HepG2 (cell line): ENCODE data around the gene HOXD1. TPM values are rescaled to one million over a fixed set of nuclear protein-coding genes. Genes with fewer than 3 reads are reported as not detected.

ENCODE experiments used
- ARHGAP35 ChIP-seq: sonication (generic); formaldehyde crosslinking; IDR thresholded peaks from 2 replicates; pipeline ENCODE4 v1.9.0; 2022; ENCODE audit warnings: mild to moderate bottlenecking, inconsistent platforms, moderate library complexity, missing genetic modification reagents, borderline replicate concordance
- EEA1 ChIP-seq: sonication (generic); formaldehyde crosslinking; IDR thresholded peaks from 2 replicates; pipeline ENCODE4 v1.5.1; 2020; ENCODE audit warnings: mild to moderate bottlenecking, missing genetic modification reagents, borderline replicate concordance
- HNRNPK ChIP-seq: fragments of 200-400 bp; formaldehyde crosslinking; IDR thresholded peaks from 2 replicates; pipeline ENCODE4 v1.6.1; 2018; ENCODE audit warnings: low read length, low read depth, moderate library complexity, mild to moderate bottlenecking; ENCODE audit not compliant: poor library complexity, severe bottlenecking
- MED1 ChIP-seq: sonication (generic); formaldehyde crosslinking; IDR thresholded peaks from 2 replicates; pipeline ENCODE4 v1.4.0; 2020; ENCODE audit warnings: missing genetic modification reagents
- MTA1 ChIP-seq: sonication (generic); formaldehyde crosslinking; IDR thresholded peaks from 2 replicates; pipeline ENCODE4 v1.4.0; 2020; ENCODE audit warnings: missing genetic modification reagents, mild to moderate bottlenecking, borderline replicate concordance
- NBN ChIP-seq: fragments of 450-650 bp; conservative IDR thresholded peaks from 2 replicates; pipeline ENCODE4 v1.6.1; 2017
- RBFOX2 ChIP-seq: fragments of 200-400 bp; formaldehyde crosslinking; IDR thresholded peaks from 2 replicates; pipeline ENCODE4 v1.6.1; 2017; ENCODE audit warnings: low read depth, mild to moderate bottlenecking, low read length
- RFXAP ChIP-seq: sonication (generic); formaldehyde crosslinking; IDR thresholded peaks from 2 replicates; pipeline ENCODE4 v1.4.0; 2020; ENCODE audit warnings: missing genetic modification reagents, borderline replicate concordance
- SKIL ChIP-seq: sonication (generic); formaldehyde crosslinking; IDR thresholded peaks from 2 replicates; pipeline ENCODE4 v1.8.0; 2022; ENCODE audit warnings: missing genetic modification reagents, mild to moderate bottlenecking, moderate library complexity, borderline replicate concordance
- SNAPC5 ChIP-seq: sonication (generic); formaldehyde crosslinking; IDR thresholded peaks from 2 replicates; pipeline ENCODE4 v1.8.1; 2023; ENCODE audit warnings: mild to moderate bottlenecking, missing genetic modification reagents, borderline replicate concordance
- STAT5B ChIP-seq: sonication (generic); formaldehyde crosslinking; IDR thresholded peaks from 2 replicates; pipeline ENCODE4 v1.4.0; 2020; ENCODE audit warnings: missing genetic modification reagents
- TERF1 ChIP-seq: sonication (generic); formaldehyde crosslinking; IDR thresholded peaks from 2 replicates; pipeline ENCODE4 v1.8.0; 2022; ENCODE audit warnings: mild to moderate bottlenecking, missing genetic modification reagents, moderate library complexity
- ZNF17 ChIP-seq: sonication (generic); formaldehyde crosslinking; IDR thresholded peaks from 2 replicates; pipeline ENCODE4 v1.5.0; 2020; ENCODE audit warnings: mild to moderate bottlenecking, missing genetic modification reagents
- ZNF326 ChIP-seq: sonication (generic); formaldehyde crosslinking; IDR thresholded peaks from 2 replicates; pipeline ENCODE4 v1.4.0; 2020; ENCODE audit warnings: missing genetic modification reagents, borderline replicate concordance
- ZNF33B ChIP-seq: sonication (generic); formaldehyde crosslinking; IDR thresholded peaks from 2 replicates; pipeline ENCODE4 v1.5.1; 2020; ENCODE audit warnings: mild to moderate bottlenecking, missing genetic modification reagents
- ZNF44 ChIP-seq: sonication (generic); formaldehyde crosslinking; IDR thresholded peaks from 2 replicates; pipeline ENCODE4 v1.5.1; 2020; ENCODE audit warnings: mild to moderate bottlenecking, missing genetic modification reagents
- polyA plus RNA-seq, 8 experiments: library from polyadenylated mRNA; depleted of rRNA in 3 of 8; stranded (reverse) in 7 of 8; unstranded in 1 of 8; fragments of >200 nt; fragmentation: Illumina TruSeq in 4 of 8; extraction: Trizol in 4 of 8; gene quantifications; 2 replicates each; pipeline versions ENCODE4 v1.2.1 to v1.2.3, GENCODE V29; 2011 to 2016; ENCODE audit warnings: low read depth in 4 of 8, missing spikeins in 1 of 8, mixed read lengths in 1 of 8; ENCODE audit not compliant: insufficient read depth in 1 of 8
- total RNA-seq, 5 experiments: library from RNA; depleted of rRNA; stranded (reverse); fragments of >200 nt; fragmentation: Illumina TruSeq; extraction: Trizol; gene quantifications; 2 replicates each; pipeline ENCODE4 v1.2.3, GENCODE V29; 2016; ENCODE audit warnings: low read depth in 1 of 5
- TF ChIP-seq, protein P1 (sequence below): sonication (generic); formaldehyde crosslinking; IDR thresholded peaks from 2 replicates; pipeline ENCODE4 v1.4.0; 2020; ENCODE audit warnings: missing genetic modification reagents, borderline replicate concordance
- TF ChIP-seq, protein P2 (sequence below): sonication (generic); formaldehyde crosslinking; IDR thresholded peaks from 2 replicates; pipeline ENCODE4 v1.9.0; 2021; ENCODE audit warnings: missing genetic modification reagents, borderline replicate concordance
- TF ChIP-seq, protein P3 (sequence below): sonication (generic); formaldehyde crosslinking; IDR thresholded peaks from 2 replicates; pipeline ENCODE4 v1.5.0; 2020; ENCODE audit warnings: missing genetic modification reagents

HOXD1 gene
- total and polyA plus RNA-seq, 2 of the 13 experiments (the other 11 are each of a cell fraction or from before 2014, with no cell fraction given) = 10.0 to 22.3 TPM

GRCh38 chr2:176172895-176173566 is 15.4 kb upstream of the HOXD1 start (continued):
- TF ChIP-seq SKIL (no peak; the same call in 1 of the 2 replicates), RBFOX2 (no peak), ZNF44 (CRISPR knock-in tag) (no peak), HNRNPK (no peak), ZNF17 (CRISPR knock-in tag) (no peak), MED1 (CRISPR knock-in tag) (peak; percentile 93), NBN (no peak), EEA1 (no peak), STAT5B (CRISPR knock-in tag) (no peak), ZNF33B (CRISPR knock-in tag) (no peak), SNAPC5 (CRISPR knock-in tag) (no peak), RFXAP (CRISPR knock-in tag) (no peak), TERF1 (CRISPR knock-in tag) (no peak), MTA1 (CRISPR knock-in tag) (no peak), ZNF326 (CRISPR knock-in tag) (no peak), ARHGAP35 (CRISPR knock-in tag) (no peak)
- TF ChIP-seq, protein P1, sequence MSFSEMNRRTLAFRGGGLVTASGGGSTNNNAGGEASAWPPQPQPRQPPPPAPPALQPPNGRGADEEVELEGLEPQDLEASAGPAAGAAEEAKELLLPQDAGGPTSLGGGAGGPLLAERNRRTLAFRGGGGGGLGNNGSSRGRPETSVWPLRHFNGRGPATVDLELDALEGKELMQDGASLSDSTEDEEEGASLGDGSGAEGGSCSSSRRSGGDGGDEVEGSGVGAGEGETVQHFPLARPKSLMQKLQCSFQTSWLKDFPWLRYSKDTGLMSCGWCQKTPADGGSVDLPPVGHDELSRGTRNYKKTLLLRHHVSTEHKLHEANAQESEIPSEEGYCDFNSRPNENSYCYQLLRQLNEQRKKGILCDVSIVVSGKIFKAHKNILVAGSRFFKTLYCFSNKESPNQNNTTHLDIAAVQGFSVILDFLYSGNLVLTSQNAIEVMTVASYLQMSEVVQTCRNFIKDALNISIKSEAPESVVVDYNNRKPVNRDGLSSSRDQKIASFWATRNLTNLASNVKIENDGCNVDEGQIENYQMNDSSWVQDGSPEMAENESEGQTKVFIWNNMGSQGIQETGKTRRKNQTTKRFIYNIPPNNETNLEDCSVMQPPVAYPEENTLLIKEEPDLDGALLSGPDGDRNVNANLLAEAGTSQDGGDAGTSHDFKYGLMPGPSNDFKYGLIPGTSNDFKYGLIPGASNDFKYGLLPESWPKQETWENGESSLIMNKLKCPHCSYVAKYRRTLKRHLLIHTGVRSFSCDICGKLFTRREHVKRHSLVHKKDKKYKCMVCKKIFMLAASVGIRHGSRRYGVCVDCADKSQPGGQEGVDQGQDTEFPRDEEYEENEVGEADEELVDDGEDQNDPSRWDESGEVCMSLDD = peak; percentile 71; the same call in 1 of the 2 replicates
- TF ChIP-seq, protein P2, sequence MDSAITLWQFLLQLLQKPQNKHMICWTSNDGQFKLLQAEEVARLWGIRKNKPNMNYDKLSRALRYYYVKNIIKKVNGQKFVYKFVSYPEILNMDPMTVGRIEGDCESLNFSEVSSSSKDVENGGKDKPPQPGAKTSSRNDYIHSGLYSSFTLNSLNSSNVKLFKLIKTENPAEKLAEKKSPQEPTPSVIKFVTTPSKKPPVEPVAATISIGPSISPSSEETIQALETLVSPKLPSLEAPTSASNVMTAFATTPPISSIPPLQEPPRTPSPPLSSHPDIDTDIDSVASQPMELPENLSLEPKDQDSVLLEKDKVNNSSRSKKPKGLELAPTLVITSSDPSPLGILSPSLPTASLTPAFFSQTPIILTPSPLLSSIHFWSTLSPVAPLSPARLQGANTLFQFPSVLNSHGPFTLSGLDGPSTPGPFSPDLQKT (CRISPR knock-in tag) = no peak
- TF ChIP-seq, protein P3, sequence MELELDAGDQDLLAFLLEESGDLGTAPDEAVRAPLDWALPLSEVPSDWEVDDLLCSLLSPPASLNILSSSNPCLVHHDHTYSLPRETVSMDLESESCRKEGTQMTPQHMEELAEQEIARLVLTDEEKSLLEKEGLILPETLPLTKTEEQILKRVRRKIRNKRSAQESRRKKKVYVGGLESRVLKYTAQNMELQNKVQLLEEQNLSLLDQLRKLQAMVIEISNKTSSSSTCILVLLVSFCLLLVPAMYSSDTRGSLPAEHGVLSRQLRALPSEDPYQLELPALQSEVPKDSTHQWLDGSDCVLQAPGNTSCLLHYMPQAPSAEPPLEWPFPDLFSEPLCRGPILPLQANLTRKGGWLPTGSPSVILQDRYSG = no peak
